22Rv1 (cell line): ENCODE measurements around the gene KIFC3.

ENCODE experiments used
- ZFX ChIP-seq: fragments of 450-650 bp; IDR thresholded peaks from 2 replicates; pipeline ENCODE4 v1.6.1; 2017; ENCODE audit warnings: antibody characterized with exemption, borderline replicate concordance
- TF ChIP-seq, protein P1 (sequence below): fragments of 450-650 bp; IDR thresholded peaks from 2 replicates; pipeline ENCODE4 v1.5.1; 2017; ENCODE audit warnings: mild to moderate bottlenecking

DNA sequence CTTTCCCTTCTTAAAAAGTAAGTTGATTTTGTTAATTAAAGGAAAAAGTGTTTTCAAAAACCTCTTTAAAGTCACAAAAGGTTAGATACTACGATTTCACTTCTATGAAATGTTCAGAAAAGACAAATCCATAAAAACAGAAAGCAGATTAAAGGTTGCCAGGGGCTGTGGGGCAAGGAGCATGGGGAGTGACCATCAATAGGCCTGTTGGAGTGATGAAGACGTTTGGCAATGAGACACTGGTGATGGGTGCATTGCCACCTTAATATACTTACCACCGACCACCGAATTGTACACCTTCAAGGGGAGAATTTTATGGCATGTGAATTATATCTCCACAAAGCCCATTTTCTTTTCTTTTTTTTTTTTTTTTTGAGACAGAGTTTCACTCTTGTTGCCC lies 19.2 kb downstream of the KIFC3 start:
- TF ChIP-seq, protein P1, sequence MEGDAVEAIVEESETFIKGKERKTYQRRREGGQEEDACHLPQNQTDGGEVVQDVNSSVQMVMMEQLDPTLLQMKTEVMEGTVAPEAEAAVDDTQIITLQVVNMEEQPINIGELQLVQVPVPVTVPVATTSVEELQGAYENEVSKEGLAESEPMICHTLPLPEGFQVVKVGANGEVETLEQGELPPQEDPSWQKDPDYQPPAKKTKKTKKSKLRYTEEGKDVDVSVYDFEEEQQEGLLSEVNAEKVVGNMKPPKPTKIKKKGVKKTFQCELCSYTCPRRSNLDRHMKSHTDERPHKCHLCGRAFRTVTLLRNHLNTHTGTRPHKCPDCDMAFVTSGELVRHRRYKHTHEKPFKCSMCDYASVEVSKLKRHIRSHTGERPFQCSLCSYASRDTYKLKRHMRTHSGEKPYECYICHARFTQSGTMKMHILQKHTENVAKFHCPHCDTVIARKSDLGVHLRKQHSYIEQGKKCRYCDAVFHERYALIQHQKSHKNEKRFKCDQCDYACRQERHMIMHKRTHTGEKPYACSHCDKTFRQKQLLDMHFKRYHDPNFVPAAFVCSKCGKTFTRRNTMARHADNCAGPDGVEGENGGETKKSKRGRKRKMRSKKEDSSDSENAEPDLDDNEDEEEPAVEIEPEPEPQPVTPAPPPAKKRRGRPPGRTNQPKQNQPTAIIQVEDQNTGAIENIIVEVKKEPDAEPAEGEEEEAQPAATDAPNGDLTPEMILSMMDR, result no peak
- TF ChIP-seq ZFX, result no peak
